HG03432 (cell line): ENCODE measurements around the gene EIF1AD.

Source experiments
- ATAC-seq: cut with Tn5 transposase; IDR thresholded peaks from one replicate; pipeline ENCODE4 v1.9.1; 2021; ENCODE audit warnings: mild to moderate bottlenecking, moderate library complexity; ENCODE audit not compliant: unreplicated experiment

Gene EIF1AD

GRCh38 chr11:66006134-66006890, 4.4 kb upstream of the EIF1AD start:
- no peak for ATAC-seq

- no peak for ATAC-seq
These were observed 2.2 kb upstream of the EIF1AD start for GRCh38 chr11:66004186-66004585.

- ATAC-seq = no peak
These were observed 1.3 kb upstream of the EIF1AD start for GRCh38 chr11:66003291-66003690.

GRCh38 chr11:66002648-66003225, 780 bp upstream of the EIF1AD start:
- ATAC-seq = peak; percentile 57

- no peak for ATAC-seq
These were observed 4.7 kb downstream of the EIF1AD start for GRCh38 chr11:65997286-65997685.

- ATAC-seq = no peak
These were observed 9.9 kb downstream of the EIF1AD start for GRCh38 chr11:65992056-65992455.

- ATAC-seq = peak; percentile 86
These were observed 13.0 kb downstream of the EIF1AD start for GRCh38 chr11:65988791-65989592.

GRCh38 chr11:65987336-65987735, 14.6 kb downstream of the EIF1AD start:
- ATAC-seq = no peak

GRCh38 chr11:65983589-65983987, 18.4 kb downstream of the EIF1AD start:
- ATAC-seq = no peak

- ATAC-seq = no peak
These were observed 19.0 kb downstream of the EIF1AD start for GRCh38 chr11:65982824-65983588.

- ATAC-seq = no peak
These were observed 19.8 kb downstream of the EIF1AD start for GRCh38 chr11:65981972-65982823.

GRCh38 chr11:65981101-65981740, 20.7 kb downstream of the EIF1AD start:
- no peak for ATAC-seq

GRCh38 chr11:65979261-65979759, 22.6 kb downstream of the EIF1AD start:
- ATAC-seq = no peak

GRCh38 chr11:65978391-65979238, 23.3 kb downstream of the EIF1AD start:
- no peak for ATAC-seq

GRCh38 chr11:65977621-65978390, 24.2 kb downstream of the EIF1AD start:
- ATAC-seq = no peak

GRCh38 chr11:65976216-65977176, 25.5 kb downstream of the EIF1AD start:
- ATAC-seq = no peak

- no peak for ATAC-seq
These were observed 26.2 kb downstream of the EIF1AD start for GRCh38 chr11:65975771-65976170.
